GM12874 (cell line): ENCODE results near the gene RC3H2.

Source experiments
- TF ChIP-seq, protein P1 (sequence below): IDR thresholded peaks from 2 replicates; pipeline ENCODE4 v1.5.1; 2011; ENCODE audit warnings: low read depth, mild to moderate bottlenecking, control low read depth, low read length, moderate library complexity; ENCODE audit not compliant: insufficient read depth

The RC3H2 gene

DNA sequence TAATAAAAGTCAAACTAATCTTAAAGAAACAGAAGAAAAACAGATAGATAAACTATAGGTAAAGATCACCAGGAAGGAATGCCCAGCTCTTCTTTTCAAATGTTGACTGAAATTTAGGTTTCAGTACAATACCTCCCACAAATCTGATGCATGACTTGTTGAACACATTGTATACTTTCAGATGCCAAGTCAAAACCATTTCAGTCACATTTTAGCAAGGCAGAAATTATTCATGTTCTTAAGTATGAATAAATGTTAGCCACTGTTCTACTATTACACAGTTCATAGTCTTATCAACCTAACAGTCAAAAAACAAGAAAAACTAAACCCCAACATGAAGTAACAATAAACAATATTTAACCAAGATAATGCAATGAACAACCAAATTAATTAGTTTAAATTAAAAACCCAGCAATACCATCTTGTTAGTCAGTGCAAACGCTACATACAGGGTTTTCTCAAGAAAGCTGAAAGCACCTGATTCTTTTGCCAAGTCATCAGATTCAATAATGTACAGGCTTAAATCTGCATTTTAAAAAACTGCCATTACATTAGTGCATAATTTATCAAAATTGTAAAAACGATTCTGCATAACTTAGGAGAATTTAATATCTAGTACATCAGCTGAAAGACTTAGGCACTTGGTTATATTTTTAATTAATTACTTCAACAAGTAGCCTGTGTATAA, 56.8 kb downstream of the RC3H2 start:
- TF ChIP-seq, protein P1, sequence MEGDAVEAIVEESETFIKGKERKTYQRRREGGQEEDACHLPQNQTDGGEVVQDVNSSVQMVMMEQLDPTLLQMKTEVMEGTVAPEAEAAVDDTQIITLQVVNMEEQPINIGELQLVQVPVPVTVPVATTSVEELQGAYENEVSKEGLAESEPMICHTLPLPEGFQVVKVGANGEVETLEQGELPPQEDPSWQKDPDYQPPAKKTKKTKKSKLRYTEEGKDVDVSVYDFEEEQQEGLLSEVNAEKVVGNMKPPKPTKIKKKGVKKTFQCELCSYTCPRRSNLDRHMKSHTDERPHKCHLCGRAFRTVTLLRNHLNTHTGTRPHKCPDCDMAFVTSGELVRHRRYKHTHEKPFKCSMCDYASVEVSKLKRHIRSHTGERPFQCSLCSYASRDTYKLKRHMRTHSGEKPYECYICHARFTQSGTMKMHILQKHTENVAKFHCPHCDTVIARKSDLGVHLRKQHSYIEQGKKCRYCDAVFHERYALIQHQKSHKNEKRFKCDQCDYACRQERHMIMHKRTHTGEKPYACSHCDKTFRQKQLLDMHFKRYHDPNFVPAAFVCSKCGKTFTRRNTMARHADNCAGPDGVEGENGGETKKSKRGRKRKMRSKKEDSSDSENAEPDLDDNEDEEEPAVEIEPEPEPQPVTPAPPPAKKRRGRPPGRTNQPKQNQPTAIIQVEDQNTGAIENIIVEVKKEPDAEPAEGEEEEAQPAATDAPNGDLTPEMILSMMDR, result no peak

DNA sequence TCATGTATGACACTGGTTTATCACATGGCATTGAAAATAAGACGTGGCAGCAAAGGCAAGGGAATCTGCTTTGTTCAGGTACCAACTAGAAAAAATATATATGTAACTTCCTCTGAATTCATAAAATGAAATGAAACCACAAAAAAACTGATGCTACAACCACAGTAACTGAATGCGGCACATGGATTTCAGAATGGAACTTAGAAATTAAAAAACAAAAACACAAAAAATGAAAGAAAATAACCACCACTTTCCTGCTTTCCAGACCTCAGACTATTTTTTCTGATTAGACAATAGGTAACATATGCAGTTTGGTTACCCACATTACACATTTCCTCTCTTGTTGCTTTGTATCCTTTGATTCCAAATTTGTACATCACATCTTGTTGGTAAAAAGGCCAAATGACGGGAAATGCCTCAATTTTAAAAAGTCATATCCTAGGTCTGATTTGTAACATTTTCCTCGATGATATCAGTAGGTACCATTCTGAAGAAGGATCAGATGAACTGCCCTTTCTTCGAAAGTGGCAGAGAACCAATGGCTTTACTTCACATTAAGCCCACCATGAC, 58.7 kb downstream of the RC3H2 start:
- TF ChIP-seq, protein P1, result no peak

DNA sequence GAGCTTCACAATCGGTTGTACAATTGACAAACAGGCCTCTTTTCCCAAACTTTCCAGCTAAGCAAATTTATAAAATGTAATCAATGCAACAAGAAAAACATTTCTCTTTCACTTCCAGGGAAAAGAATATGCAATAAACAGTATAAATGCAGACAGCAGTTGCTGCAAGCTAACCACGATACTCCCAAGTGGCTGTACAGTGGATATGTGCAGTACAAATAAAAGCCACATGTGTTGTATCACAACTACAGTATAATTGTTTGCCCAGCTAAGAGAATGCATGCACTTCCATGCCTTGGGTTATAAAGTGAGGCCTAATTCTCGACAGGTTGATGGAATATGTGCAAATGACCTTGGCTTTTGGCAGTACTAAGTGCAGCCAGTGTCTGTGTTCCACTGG, 60.0 kb downstream of the RC3H2 start:
- TF ChIP-seq, protein P1, result no peak

DNA sequence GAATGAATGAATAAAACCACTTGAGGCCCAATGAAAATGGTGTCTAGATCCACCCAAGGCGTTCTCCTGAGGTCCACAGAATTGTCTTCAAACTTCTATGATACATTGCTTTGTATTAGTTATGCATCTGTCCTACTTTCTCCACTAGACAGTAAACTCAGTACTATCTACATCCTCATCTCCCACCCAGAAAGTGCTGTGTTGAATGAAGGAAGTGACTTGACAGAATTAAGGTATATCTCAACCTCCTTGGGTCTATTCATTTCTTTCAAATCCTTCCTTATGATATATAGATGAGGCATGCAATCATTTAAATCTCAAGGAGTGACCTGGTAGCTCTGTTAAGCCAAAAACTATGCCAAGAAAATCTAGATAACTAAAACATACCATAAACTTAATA, 61.0 kb downstream of the RC3H2 start:
- TF ChIP-seq, protein P1, result no peak

DNA sequence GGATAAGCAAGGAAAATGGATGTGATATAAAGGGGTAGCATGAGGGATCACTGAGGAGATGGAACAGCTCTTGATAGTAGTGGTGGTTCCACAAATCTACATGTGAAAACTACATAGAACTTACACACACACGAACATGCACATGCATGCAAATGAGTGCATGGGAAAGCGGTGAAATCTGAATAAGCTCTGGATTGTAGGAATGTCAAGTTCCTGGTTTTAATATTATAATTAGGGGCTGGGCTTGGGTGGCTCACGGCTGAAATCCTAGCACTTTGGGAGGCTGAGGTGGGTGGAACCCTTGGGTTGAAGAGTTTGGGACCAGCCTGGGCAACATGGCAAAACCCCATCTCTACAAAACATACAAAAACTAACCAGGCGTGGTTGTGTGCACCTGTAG, 63.7 kb downstream of the RC3H2 start:
- TF ChIP-seq, protein P1, result no peak

DNA sequence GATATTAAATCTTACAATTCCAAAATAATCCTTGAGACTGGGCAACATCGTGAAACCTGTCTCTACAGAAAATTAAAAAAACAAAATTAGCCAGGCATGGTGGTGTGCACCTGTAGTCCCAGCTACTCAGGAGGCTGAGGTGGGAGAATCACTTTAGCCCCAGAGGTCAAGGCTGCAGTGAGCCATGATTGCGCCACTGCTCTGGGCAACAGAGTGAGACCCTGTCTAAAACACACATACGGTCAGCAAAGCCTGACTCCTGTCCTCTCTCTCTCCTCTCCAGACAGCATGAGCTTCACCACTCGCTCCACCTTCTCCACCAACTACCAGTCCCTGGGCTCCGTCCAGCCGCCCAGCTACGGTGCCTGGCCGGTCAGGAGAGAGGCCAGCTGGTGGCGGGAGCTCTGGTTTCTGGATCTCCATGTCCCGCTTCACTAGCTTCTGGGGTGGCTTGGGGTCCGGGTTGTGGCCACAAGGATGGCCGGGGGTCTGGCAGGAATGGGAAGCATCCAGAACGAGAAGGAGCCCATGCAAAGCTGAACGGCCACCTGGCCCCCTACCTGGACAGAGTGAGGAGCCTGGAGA, 67.8 kb downstream of the RC3H2 start:
- TF ChIP-seq, protein P1, result no peak

DNA sequence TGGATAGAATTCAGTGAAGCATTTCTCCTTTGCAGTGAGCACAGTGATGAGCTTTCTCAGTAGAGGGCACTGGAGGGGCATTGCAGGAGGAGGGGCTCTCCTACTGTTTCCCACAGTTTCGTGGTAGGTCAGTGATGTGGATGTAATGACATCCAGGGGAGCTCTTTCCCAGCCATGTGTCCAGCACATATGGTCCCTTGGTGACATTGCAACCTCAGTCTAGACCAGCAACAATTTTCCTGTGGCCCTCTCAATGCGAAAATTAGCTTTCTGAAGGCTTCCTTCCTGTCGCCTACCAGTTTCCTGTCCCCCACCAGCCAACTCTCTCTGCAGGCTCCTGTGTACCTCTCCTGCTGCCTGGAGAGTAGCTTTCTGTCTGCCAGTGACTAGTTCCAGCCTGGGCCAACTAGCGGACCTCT, 69.8 kb downstream of the RC3H2 start:
- TF ChIP-seq, protein P1, result no peak
